ENCODE measurements around the gene ARID4A. TPM values are rescaled to one million over a fixed set of nuclear protein-coding genes. Genes with fewer than 3 reads are reported as not detected.

ARID4A gene
- total and polyA plus RNA-seq, 10 of the 15 experiments (the other 5 are each of a cell fraction or from before 2014, with no cell fraction given), result 5.2 to 18.9 (median 12.5) TPM

- no peak overlapping the region for H2AFZ ChIP-seq (ENCODE audit: control insufficient read depth, low read depth, low read length)
- 87% methylated on average over 8 of the region's 8 CpGs for WGBS (ENCODE audit: insufficient coverage, insufficient replicate concordance, low lambda C conversion rate, missing lambda C conversion rate)
- H3K27me3 ChIP-seq (replicated peaks in 1 of 2; ENCODE audit: control insufficient read depth in 2 of 2, insufficient read depth in 2 of 2, low read length in 1 of 2), result no peaks in the 10 kb centered on the region
- H3K9ac ChIP-seq (ENCODE audit: control insufficient read depth, insufficient read depth, low read length), result no peak overlapping the region
- ATAC-seq, result no peak
- TF ChIP-seq MAX (IDR thresholded peaks at IDR 0.05; ENCODE audit: low read depth, low read length), result no peak
- TF ChIP-seq POU2F2 (IDR thresholded peaks at IDR 0.05; ENCODE audit: borderline replicate concordance, low read depth, low read length), result no peak
- TF ChIP-seq ZNF24 (IDR thresholded peaks at IDR 0.05), result no peak
- TF ChIP-seq RELA (IDR thresholded peaks at IDR 0.05; ENCODE audit: borderline replicate concordance, partially characterized antibody), result no peak
- no peak for TF ChIP-seq ZZZ3 (IDR thresholded peaks at IDR 0.05; ENCODE audit: control insufficient read depth, insufficient read length, low read depth)
- no peak for TF ChIP-seq ESRRA (IDR thresholded peaks at IDR 0.05; ENCODE audit: low read length)
- TF ChIP-seq EP300 (IDR thresholded peaks at IDR 0.05; ENCODE audit: borderline replicate concordance in 1 of 2, control insufficient read depth in 1 of 2, low read depth in 2 of 2, low read length in 2 of 2), result no peak
- TF ChIP-seq ASH2L (IDR thresholded peaks at IDR 0.05; ENCODE audit: borderline replicate concordance, low read depth), result no peak
- no peak for TF ChIP-seq MYC (IDR thresholded peaks at IDR 0.05; ENCODE audit: insufficient read depth, insufficient read length, insufficient replicate concordance, low read length, severe bottlenecking)
- TF ChIP-seq GABPA (IDR thresholded peaks at IDR 0.05; ENCODE audit: low read depth), result no peak
- no peak for TF ChIP-seq BMI1 (IDR thresholded peaks at IDR 0.05; ENCODE audit: borderline replicate concordance)
- no peak for TF ChIP-seq MYB (IDR thresholded peaks at IDR 0.05; ENCODE audit: borderline replicate concordance, low read depth, low read length)
- TF ChIP-seq SUPT20H (IDR thresholded peaks at IDR 0.05; ENCODE audit: borderline replicate concordance, control insufficient read depth, low read depth, low read length), result no peak
- TF ChIP-seq IKZF1 (conservative IDR thresholded peaks at IDR 0.05), result no peak
- H3K9me3 ChIP-seq (replicated peaks; ENCODE audit: control insufficient read depth, insufficient read depth, low read length), result no peaks in the 10 kb centered on the region; the same call in 2 of the 3 replicates
- H3K27ac ChIP-seq (ENCODE audit: control insufficient read depth, insufficient read depth), result no peak overlapping the region
- in situ Hi-C loops (cut with MboI) (no loop called here), intact Hi-C loops (cut with micrococcal nuclease; ENCODE audit: unreplicated experiment) (no loop called here)
- ChIA-PET CTCF (interaction anchor here (0.8 kb wide), 1 partner anchor 30 kb away, joined by 3 read pairs; no protein-coding TSS in a partner anchor), RAD21 (ENCODE audit: unreplicated experiment) (no interaction called here), SMC1A (ENCODE audit: uncharacterized antibody, unreplicated experiment) (interaction anchor here (0.7 kb wide), 1 partner anchor 9 kb away, joined by 3 read pairs; the partner anchor contains the start of gene ARID4A), POLR2A (interaction anchor here (0.5 to 2.3 kb wide), 2 partner anchors 10 to 30 kb away, joined by 4 to 14 read pairs; partner anchors contain the start of gene ARID4A)
- no peak for FAIRE-seq
- DNase-seq (ENCODE audit: low read depth, low spot score), result no peak
- no TSS peak for BruUV-seq (replicated peaks)
- H3K4me3 ChIP-seq, result no peak overlapping the region
- H3K4me2 ChIP-seq (ENCODE audit: control insufficient read depth, insufficient read depth), result no peak overlapping the region
- H3K36me3 ChIP-seq (ENCODE audit: control insufficient read depth in 2 of 2, insufficient read depth in 2 of 2, low read length in 1 of 2), result peaks cover 0 to 11% of the 10 kb centered on the region in 2 experiments; a peak in 2 of 4 replicates
- no peaks in the 10 kb centered on the region for H3K4me1 ChIP-seq (ENCODE audit: control insufficient read depth, insufficient read depth, low read length)
- H3K79me2 ChIP-seq (ENCODE audit: control insufficient read depth, insufficient read depth, low read length), result peaks cover 4% of the 10 kb centered on the region
- no peaks in the 10 kb centered on the region for H4K20me1 ChIP-seq (ENCODE audit: control insufficient read depth, insufficient read depth)
Measured at GRCh38 chr14:58307597-58308316, 9.4 kb downstream of the ARID4A start.
